Prostate gland (tissue), 2 donors: ENCODE measurements around the gene GBE1.

Experiments
- POLR2A ChIP-seq: fragments of 450-650 bp; IDR thresholded peaks from one replicate; pipeline ENCODE4 v1.6.1; 2016; ENCODE audit warnings: antibody characterized with exemption, mild to moderate bottlenecking
- POLR2AphosphoS5 ChIP-seq: sonication (generic); formaldehyde crosslinking; IDR thresholded peaks from one replicate; pipeline ENCODE4 v1.6.1; 2017; ENCODE audit warnings: antibody characterized with exemption
- TF ChIP-seq, protein P1 (sequence below), 4 experiments: fragments of 200-600 bp in 2 of 4; fragments of 450-650 bp in 2 of 4; sonication (generic) in 2 of 4; IDR thresholded peaks; 1 replicate in 3 of 4; 2 replicates in 1 of 4; pipeline ENCODE4 v1.5.1; 2016 to 2019; ENCODE audit warnings: antibody characterized with exemption in 4 of 4, mild to moderate bottlenecking in 2 of 4, moderate library complexity in 2 of 4

DNA sequence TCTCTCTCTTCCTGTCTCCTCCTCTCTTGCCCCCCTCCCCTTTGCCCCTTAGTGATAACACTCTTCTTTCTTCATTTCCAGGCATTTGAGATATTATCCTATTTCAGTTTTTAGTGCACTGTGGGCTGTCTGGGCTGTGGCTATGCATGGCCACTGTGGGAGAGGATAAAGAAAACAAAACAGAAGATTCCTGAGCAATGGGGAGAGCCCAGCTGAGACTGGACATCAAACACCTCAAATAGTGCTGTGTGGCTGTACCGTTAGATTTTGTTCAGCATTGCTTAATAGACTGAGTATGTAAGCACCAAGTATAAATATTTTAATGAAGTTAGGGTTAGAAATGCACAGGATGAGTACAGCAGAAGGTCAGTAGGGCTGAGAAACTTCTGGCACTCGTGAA lies 7.9 kb upstream of the GBE1 start:
- TF ChIP-seq, protein P1, sequence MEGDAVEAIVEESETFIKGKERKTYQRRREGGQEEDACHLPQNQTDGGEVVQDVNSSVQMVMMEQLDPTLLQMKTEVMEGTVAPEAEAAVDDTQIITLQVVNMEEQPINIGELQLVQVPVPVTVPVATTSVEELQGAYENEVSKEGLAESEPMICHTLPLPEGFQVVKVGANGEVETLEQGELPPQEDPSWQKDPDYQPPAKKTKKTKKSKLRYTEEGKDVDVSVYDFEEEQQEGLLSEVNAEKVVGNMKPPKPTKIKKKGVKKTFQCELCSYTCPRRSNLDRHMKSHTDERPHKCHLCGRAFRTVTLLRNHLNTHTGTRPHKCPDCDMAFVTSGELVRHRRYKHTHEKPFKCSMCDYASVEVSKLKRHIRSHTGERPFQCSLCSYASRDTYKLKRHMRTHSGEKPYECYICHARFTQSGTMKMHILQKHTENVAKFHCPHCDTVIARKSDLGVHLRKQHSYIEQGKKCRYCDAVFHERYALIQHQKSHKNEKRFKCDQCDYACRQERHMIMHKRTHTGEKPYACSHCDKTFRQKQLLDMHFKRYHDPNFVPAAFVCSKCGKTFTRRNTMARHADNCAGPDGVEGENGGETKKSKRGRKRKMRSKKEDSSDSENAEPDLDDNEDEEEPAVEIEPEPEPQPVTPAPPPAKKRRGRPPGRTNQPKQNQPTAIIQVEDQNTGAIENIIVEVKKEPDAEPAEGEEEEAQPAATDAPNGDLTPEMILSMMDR (IDR thresholded peaks at IDR 0.05), result no peak
- TF ChIP-seq POLR2AphosphoS5 (no peak), POLR2A (no peak)
